GM10847 (cell line): Measurements from ENCODE around the gene WNT7B.

ENCODE experiments used
- POLR2A ChIP-seq: IDR thresholded peaks from 2 replicates; pipeline ENCODE4 v1.6.1; 2011; ENCODE audit not compliant: insufficient read length; ENCODE audit errors: extremely low read depth

WNT7B gene

DNA sequence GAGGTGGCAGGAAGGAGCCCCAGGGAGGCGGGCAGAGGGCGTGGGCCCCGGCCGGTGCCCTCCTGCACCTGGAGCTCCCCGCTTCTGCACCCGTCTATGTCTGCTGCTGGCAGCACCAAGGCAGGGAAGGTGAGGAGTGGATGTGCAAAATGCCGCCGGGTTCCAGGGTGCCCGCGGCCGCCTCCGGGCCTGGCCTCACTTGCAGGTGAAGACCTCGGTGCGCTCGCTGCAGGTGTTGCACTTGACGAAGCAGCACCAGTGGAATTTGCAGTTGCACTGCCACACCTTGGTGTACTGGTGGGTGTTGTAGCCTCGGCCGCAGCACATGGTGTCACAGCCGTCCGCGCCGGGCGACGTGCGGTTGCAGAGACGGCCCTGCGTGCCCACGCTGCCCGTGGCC lies 54.3 kb downstream of the WNT7B start:
- TF ChIP-seq POLR2A, result no peak

DNA sequence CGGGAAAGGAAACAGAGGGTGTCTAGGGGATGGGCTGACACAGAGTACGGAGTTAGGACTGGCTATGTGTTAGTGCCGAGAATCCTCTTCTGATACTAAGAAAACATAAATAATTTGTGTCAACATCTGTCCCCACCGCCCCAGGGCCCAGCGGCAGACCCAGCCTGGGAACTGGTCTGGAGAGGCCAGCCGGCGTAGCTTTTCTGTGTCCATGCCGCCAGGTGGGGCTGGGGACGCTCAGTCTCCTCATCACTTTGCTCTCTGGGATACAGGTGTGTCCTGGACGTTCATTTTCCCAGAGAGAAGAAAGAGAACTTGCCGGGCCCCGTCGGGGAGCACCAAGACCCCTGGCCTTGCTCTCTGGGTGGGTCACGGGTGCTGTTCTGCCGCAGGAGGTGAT lies 54.7 kb downstream of the WNT7B start:
- TF ChIP-seq POLR2A, result no peak

GRCh38 chr22:45919504-45920286 lies 57.3 kb downstream of the WNT7B start:
- no peak for TF ChIP-seq POLR2A

GRCh38 chr22:45918459-45919370 lies 58.2 kb downstream of the WNT7B start:
- TF ChIP-seq POLR2A, result no peak

DNA sequence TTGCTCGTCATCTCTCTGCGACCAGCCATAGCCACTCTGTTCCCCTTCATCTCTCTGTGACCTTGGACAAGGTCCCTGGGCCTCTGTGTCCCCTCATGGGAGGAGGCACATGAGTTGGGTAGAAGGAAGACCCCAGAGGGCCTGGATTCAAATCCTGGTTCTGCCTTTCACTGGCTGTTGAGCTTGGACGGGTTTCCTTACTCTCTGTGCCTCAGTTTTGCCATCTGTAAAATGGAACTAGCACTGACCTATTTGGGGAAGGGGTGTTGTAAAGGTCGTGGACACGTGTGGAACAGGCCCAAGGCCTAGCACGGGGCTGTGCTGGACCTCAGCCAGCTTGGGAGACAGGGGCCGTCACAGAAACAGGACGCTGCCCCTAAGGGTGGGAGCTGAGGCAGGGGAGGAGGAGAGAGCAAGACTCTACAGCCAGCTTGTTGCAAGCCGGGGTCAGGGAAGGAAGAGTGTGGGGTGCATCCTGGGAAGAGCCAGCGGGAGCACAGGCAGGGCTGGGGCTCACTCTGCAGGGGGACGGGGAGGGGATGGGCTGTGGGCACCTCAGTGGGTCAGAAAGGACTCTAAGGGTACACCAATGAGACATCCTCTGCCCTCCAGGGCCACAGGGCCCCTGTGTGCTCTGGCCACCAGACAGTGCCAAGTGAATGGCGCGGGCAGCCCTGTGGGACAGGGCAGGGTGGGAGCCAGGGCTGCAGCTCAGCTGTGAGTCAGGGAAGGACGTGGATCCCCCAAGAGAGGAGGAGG lies 59.1 kb downstream of the WNT7B start:
- TF ChIP-seq POLR2A, result no peak

DNA sequence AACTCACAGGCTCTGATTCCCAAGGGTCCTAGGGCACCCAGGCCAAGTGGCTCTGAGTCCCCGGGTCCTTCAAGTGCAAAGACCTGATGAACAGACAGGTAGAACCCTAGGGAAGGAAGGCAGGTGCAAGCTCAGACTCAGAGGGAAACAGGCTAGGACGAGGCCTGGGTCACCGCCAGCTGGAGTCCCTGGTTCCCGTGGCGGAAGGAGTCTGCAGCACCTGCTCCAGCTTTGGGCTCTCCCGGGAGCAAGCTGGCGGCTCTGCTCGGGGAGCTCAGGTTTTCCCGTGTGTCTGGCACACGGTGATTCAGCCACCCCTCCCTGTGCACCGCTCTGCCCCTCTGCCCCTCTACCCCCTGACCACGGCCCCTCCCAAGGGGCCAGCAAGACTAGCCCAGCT lies 59.8 kb downstream of the WNT7B start:
- TF ChIP-seq POLR2A, result no peak

GRCh38 chr22:45916515-45916914 lies 60.4 kb downstream of the WNT7B start:
- TF ChIP-seq POLR2A, result no peak

DNA sequence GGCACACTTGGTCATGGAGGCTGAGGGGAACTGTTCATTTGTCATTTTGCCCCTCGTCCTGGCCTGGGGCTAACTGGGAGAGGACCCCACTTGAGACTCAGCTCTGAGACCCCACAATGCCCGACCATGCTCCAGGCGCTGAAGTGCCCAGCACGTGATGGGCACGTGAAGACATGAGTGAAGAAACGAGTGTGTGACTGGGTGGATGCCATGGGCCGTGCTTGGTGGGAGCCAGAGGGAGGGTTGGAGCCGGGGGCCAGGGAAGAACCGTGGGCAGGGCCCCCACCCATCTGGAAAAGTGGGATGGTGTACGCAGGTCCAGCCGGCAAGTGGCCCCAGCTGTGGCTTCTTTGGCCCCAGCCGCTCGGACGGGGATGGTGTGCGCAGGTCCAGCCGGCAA lies 61.1 kb downstream of the WNT7B start:
- TF ChIP-seq POLR2A, result no peak

GRCh38 chr22:45915151-45915550 lies 61.8 kb downstream of the WNT7B start:
- TF ChIP-seq POLR2A, result no peak

GRCh38 chr22:45914309-45914708 lies 62.7 kb downstream of the WNT7B start:
- TF ChIP-seq POLR2A, result no peak

- TF ChIP-seq POLR2A, result no peak
These were observed 64.1 kb downstream of the WNT7B start for GRCh38 chr22:45912910-45913309.

GRCh38 chr22:45911601-45912271 lies 65.2 kb downstream of the WNT7B start:
- no peak for TF ChIP-seq POLR2A

GRCh38 chr22:45910928-45911467 lies 66.0 kb downstream of the WNT7B start:
- TF ChIP-seq POLR2A, result no peak

GRCh38 chr22:45908961-45909360 lies 68.0 kb downstream of the WNT7B start:
- TF ChIP-seq POLR2A, result no peak

- no peak for TF ChIP-seq POLR2A
These were observed 69.0 kb downstream of the WNT7B start for GRCh38 chr22:45907996-45908395.
